GM12891 (cell line): ENCODE measurements around the gene COL19A1. TPM values are rescaled to one million over a fixed set of nuclear protein-coding genes. Genes with fewer than 3 reads are reported as not detected.
"Not testable (repeated sequence)": the region's sequence is repeated elsewhere in the genome, so short reads cannot be mapped to it uniquely, and the experiment has no call there.

Source experiments
- DNase-seq: peaks from one replicate; pipeline ENCODE4 v3.0.0; 2011; ENCODE audit warnings: low spot score; ENCODE audit not compliant: insufficient read length
- FAIRE-seq: peaks from 2 replicates; lab custom pipeline; 2011; peaks lifted over from hg19 to GRCh38; lab: Jason Lieb, UNC
- PAX5 ChIP-seq: IDR thresholded peaks from 2 replicates; pipeline ENCODE4 v1.6.1; 2011; ENCODE audit warnings: low read length, moderate library complexity, mild to moderate bottlenecking; ENCODE audit not compliant: insufficient read depth, severe bottlenecking
- POLR2A ChIP-seq: IDR thresholded peaks from 2 replicates; pipeline ENCODE4 v1.6.1; 2011; ENCODE audit warnings: low read depth, low read length, control low read depth
- POLR2AphosphoS5 ChIP-seq: IDR thresholded peaks from 2 replicates; pipeline ENCODE4 v1.6.1; 2011; ENCODE audit warnings: low read depth, low read length, control low read depth
- POU2F2 ChIP-seq: IDR thresholded peaks from 2 replicates; pipeline ENCODE4 v1.6.1; 2011; ENCODE audit warnings: low read depth, mild to moderate bottlenecking, control low read depth, low read length, moderate library complexity
- SPI1 ChIP-seq: IDR thresholded peaks from 2 replicates; pipeline ENCODE4 v1.6.1; 2011; ENCODE audit warnings: low read depth, low read length, control low read depth
- TAF1 ChIP-seq: IDR thresholded peaks from 2 replicates; pipeline ENCODE4 v1.6.1; 2011; ENCODE audit warnings: low read depth, low read length, control low read depth
- polyA plus RNA-seq: library from polyadenylated mRNA; unstranded; fragments of >200 nt; gene quantifications from one replicate; pipeline ENCODE4 v1.2.1, GENCODE V29; 2012; ENCODE audit warnings: low read depth, missing spikeins, inconsistent platforms; ENCODE audit not compliant: missing spikeins

Gene COL19A1
- polyA plus RNA-seq = 1.2 TPM

GRCh38 chr6:69866351-69866769 lies at the start of gene COL19A1:
Gene COL19A1 (plus strand): TSS chr6:69866556. CDS start chr6:69879568, 13,012 bp downstream.
- FAIRE-seq = no peak
- DNase-seq = no peak
- TF ChIP-seq POU2F2 (no peak), TAF1 (peak; percentile 51; the same call in 1 of the 2 replicates), POLR2AphosphoS5 (peak; percentile 47; the same call in 1 of the 2 replicates), SPI1 (no peak), POLR2A (peak; percentile 68; the same call in 1 of the 2 replicates), PAX5 (no peak)

- peak; percentile 88 for FAIRE-seq
- TF ChIP-seq TAF1 = no peak
- peak; percentile 60; the same call in 1 of the 2 replicates for TF ChIP-seq SPI1
- no peak for DNase-seq
These were observed 49.8 kb upstream of the COL19A1 start for GRCh38 chr6:69816569-69816968.

GRCh38 chr6:69817358-69817757 lies 49.0 kb upstream of the COL19A1 start:
- no peak for FAIRE-seq
- DNase-seq = no peak
- TF ChIP-seq POLR2AphosphoS5 = no peak
- no peak for TF ChIP-seq TAF1
- TF ChIP-seq POLR2A = no peak
- TF ChIP-seq POU2F2 = no peak
- TF ChIP-seq PAX5 = no peak
- TF ChIP-seq SPI1 = no peak

GRCh38 chr6:69818223-69818930 lies 48.0 kb upstream of the COL19A1 start:
- DNase-seq (no peak), FAIRE-seq (no peak)
- TF ChIP-seq POU2F2 (no peak), POLR2AphosphoS5 (no peak), PAX5 (no peak), TAF1 (no peak), POLR2A (no peak), SPI1 (no peak)

- FAIRE-seq (no peak), DNase-seq (no peak)
- TF ChIP-seq SPI1 (no peak), POLR2AphosphoS5 (no peak), POU2F2 (no peak), PAX5 (no peak), POLR2A (no peak), TAF1 (no peak)
These were observed 47.2 kb upstream of the COL19A1 start for GRCh38 chr6:69819138-69819537.

- TF ChIP-seq POU2F2 = no peak
- TF ChIP-seq SPI1 = no peak
- TF ChIP-seq PAX5 = no peak
- FAIRE-seq = peak; percentile 26
- no peak for DNase-seq
These were observed 46.3 kb upstream of the COL19A1 start for GRCh38 chr6:69820018-69820417.

- TF ChIP-seq POLR2A (no peak), TAF1 (no peak), PAX5 (no peak), POLR2AphosphoS5 (no peak), SPI1 (no peak), POU2F2 (no peak)
- FAIRE-seq = no peak
- no peak for DNase-seq
These were observed 45.9 kb upstream of the COL19A1 start for GRCh38 chr6:69820438-69820837.

- not testable (repeated sequence) for DNase-seq
These were observed 42.0 kb upstream of the COL19A1 start for GRCh38 chr6:69824355-69824754.

GRCh38 chr6:69825904-69826303 lies 40.5 kb upstream of the COL19A1 start:
- TF ChIP-seq SPI1 (no peak), PAX5 (no peak)
- DNase-seq = no peak
- no peak for FAIRE-seq

More at GRCh38 chr6:69824355-69824754, 42.0 kb upstream of the COL19A1 start:
- FAIRE-seq = not testable (repeated sequence)

GRCh38 chr6:69827276-69827893 lies 39.0 kb upstream of the COL19A1 start:
- no peak for TF ChIP-seq SPI1
- FAIRE-seq (no peak), DNase-seq (no peak)
